SU-DHL-6 (cell line): ENCODE data around the gene LCTL.

Experiments used
- EZH2phosphoT487 ChIP-seq: fragments of 200-600 bp; sonication (generic), shearing (Covaris generic); conservative IDR thresholded peaks from 2 replicates; pipeline ENCODE4 v1.6.1; 2018; ENCODE audit warnings: mild to moderate bottlenecking, antibody characterized with exemption, low read length, moderate library complexity, mixed read lengths
- TF ChIP-seq, protein P1 (sequence below): fragments of 200-600 bp; sonication (generic); IDR thresholded peaks from one replicate; pipeline ENCODE4 v1.5.1; 2017; ENCODE audit warnings: antibody characterized with exemption, mild to moderate bottlenecking, low read length, moderate library complexity; ENCODE audit not compliant: insufficient read depth, poor library complexity, severe bottlenecking

DNA sequence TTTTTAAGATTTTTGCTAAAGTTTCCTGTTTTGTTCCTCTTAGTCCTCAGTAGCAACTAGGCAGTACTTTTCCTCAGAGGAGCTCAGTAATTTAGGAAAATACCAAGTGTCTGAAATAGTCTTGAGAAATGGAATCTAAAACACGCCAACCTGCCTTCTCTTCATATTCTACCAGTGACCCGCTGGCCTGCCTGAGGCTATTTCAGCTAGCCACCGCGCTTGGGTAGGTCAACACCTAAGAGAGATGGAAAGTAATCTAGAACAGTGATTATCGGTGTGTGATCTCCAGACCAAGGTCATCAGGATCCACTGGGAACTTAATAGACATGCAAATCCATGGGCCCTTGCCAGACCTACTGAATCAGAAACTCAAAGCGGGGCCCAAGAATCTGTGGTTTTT, 7.5 kb downstream of the LCTL start:
- TF ChIP-seq, protein P1, sequence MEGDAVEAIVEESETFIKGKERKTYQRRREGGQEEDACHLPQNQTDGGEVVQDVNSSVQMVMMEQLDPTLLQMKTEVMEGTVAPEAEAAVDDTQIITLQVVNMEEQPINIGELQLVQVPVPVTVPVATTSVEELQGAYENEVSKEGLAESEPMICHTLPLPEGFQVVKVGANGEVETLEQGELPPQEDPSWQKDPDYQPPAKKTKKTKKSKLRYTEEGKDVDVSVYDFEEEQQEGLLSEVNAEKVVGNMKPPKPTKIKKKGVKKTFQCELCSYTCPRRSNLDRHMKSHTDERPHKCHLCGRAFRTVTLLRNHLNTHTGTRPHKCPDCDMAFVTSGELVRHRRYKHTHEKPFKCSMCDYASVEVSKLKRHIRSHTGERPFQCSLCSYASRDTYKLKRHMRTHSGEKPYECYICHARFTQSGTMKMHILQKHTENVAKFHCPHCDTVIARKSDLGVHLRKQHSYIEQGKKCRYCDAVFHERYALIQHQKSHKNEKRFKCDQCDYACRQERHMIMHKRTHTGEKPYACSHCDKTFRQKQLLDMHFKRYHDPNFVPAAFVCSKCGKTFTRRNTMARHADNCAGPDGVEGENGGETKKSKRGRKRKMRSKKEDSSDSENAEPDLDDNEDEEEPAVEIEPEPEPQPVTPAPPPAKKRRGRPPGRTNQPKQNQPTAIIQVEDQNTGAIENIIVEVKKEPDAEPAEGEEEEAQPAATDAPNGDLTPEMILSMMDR = no peak
- TF ChIP-seq EZH2phosphoT487 = no peak
